ENCODE data around the gene STX2.

DNA sequence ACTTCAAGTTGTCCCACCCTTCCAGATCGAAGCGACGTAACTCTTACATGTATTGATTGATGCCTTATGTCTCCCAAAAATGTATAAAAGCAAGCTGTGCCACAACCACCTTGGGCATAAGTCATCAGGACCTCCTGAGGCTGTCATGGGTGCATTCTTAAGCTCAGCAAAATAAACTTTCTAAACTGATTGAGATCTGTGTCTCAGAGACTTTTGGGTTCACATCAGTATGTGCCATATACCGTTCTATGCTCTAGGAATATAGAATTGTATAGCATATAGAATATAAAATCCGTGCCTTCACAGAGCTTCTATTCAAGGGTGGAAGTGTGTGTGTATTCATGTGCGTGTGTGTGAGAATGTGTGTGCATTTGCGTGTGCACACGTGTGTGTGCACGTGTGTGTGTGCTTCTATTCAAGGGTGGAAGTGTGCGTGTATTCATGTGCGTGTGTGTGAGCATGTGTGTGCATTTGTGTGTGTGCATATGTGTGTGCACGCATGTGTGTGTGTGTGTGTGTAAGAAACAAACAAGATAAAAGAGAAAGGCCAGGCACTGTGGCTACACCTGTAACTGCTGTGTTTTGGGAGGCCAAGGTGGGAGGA is 11.5 kb upstream of the STX2 start:
- TF ChIP-seq CTCF (IDR thresholded peaks at IDR 0.05; ENCODE audit: low read depth, low read length, poor library complexity, severe bottlenecking), result no peak
- TF ChIP-seq EZH2phosphoT487 (IDR thresholded peaks at IDR 0.05; ENCODE audit: borderline replicate concordance, low read length), result no peak

Data from DOHH2 (cell line).